GM18505 (cell line): ENCODE data around the gene RSPO1.

Experiments
- ATAC-seq: cut with Tn5 transposase; IDR thresholded peaks from one replicate; pipeline ENCODE4 v1.9.1; 2021; ENCODE audit not compliant: unreplicated experiment
- POLR2A ChIP-seq: IDR thresholded peaks from 4 replicates; pipeline ENCODE4 v1.6.1; 2011; ENCODE audit warnings: borderline replicate concordance; ENCODE audit not compliant: insufficient read depth, insufficient read length; ENCODE audit errors: extremely low read depth

Gene RSPO1

GRCh38 chr1:37650721-37651120 is 16.0 kb upstream of the RSPO1 start:
- no peak for TF ChIP-seq POLR2A
- no peak for ATAC-seq

GRCh38 chr1:37650173-37650572 is 15.5 kb upstream of the RSPO1 start:
- no peak for TF ChIP-seq POLR2A
- ATAC-seq, result no peak

GRCh38 chr1:37647281-37647680 is 12.6 kb upstream of the RSPO1 start:
- no peak for ATAC-seq
- no peak for TF ChIP-seq POLR2A

- ATAC-seq, result no peak
- no peak for TF ChIP-seq POLR2A
Measured at GRCh38 chr1:37641059-37641458, 6.4 kb upstream of the RSPO1 start.

- ATAC-seq, result no peak
- no peak for TF ChIP-seq POLR2A
Measured at GRCh38 chr1:37636435-37636834, 1.7 kb upstream of the RSPO1 start.

- no peak for TF ChIP-seq POLR2A
- ATAC-seq, result no peak
Measured at GRCh38 chr1:37634992-37635902, 555 bp upstream of the RSPO1 start.

GRCh38 chr1:37633938-37634243 is 801 bp downstream of the RSPO1 start:
- ATAC-seq, result no peak
- no peak for TF ChIP-seq POLR2A

GRCh38 chr1:37633040-37633937 is 1.4 kb downstream of the RSPO1 start:
- no peak for ATAC-seq
- TF ChIP-seq POLR2A, result no peak

GRCh38 chr1:37631036-37631435 is 3.7 kb downstream of the RSPO1 start:
- no peak for ATAC-seq
- TF ChIP-seq POLR2A, result no peak

GRCh38 chr1:37630426-37631028 is 4.2 kb downstream of the RSPO1 start:
- no peak for TF ChIP-seq POLR2A
- no peak for ATAC-seq

- no peak for TF ChIP-seq POLR2A
- no peak for ATAC-seq
Measured at GRCh38 chr1:37629726-37630425, 4.8 kb downstream of the RSPO1 start.

- no peak for ATAC-seq
- TF ChIP-seq POLR2A, result no peak
Measured at GRCh38 chr1:37629008-37629407, 5.7 kb downstream of the RSPO1 start.

GRCh38 chr1:37628026-37628556 is 6.6 kb downstream of the RSPO1 start:
- TF ChIP-seq POLR2A, result no peak

More at GRCh38 chr1:37628026-37628556, 6.6 kb downstream of the RSPO1 start:
- no peak for ATAC-seq
